Measurements from ENCODE around the gene CHD1.

- TF ChIP-seq CTCF (IDR thresholded peaks at IDR 0.05) (no peak), ATF2 (CRISPR knock-in tag; IDR thresholded peaks at IDR 0.05; ENCODE audit: borderline replicate concordance, low read depth) (no peak), ELF4 (CRISPR knock-in tag; IDR thresholded peaks at IDR 0.05; ENCODE audit: low read depth) (no peak), TEAD4 (CRISPR knock-in tag; IDR thresholded peaks at IDR 0.05) (no peak), SP1 (CRISPR knock-in tag; conservative IDR thresholded peaks at IDR 0.05) (no peak), ZNF671 (CRISPR knock-in tag; IDR thresholded peaks at IDR 0.05) (no peak), E2F4 (CRISPR knock-in tag; IDR thresholded peaks at IDR 0.05; ENCODE audit: borderline replicate concordance, low read depth) (no peak)
These were observed 9.7 kb upstream of the CHD1 start for GRCh38 chr5:98938464-98938863.

All from WTC11 (cell line).